B cell (primary cell): Measurements from ENCODE around the gene ZSCAN21. TPM values are rescaled to one million over a fixed set of nuclear protein-coding genes. Genes with fewer than 3 reads are reported as not detected.
A peak's percentile ranks its signal among the peaks of the same experiment; 100 is the strongest.

Experiments
- ATAC-seq: fragments of 200-7000 bp; cut with Tn5 transposase; one replicate; pipeline ENCODE4 v1.10.0; 2021; ENCODE audit warnings: low read depth, mild to moderate bottlenecking, moderate number of reproducible peaks, moderate library complexity
- CTCF ChIA-PET: fragments of 350-600 bp; sonication (Branson Sonifier 250); formaldehyde crosslinking; loops from one replicate; lab custom pipeline; 2021; ENCODE audit warnings: antibody characterized with exemption, inconsistent platforms; lab: Charles Lee
- POLR2A ChIA-PET: fragments of 350-600 bp; sonication (Branson Sonifier 250); formaldehyde crosslinking; loops from one replicate; lab custom pipeline; 2021; ENCODE audit warnings: antibody characterized with exemption; lab: Charles Lee
- DNase-seq: peaks from one replicate; pipeline ENCODE4 v3.0.0; 2013
- H2AFZ ChIP-seq: 2 replicates; pipeline ENCODE4 v1.6.1; 2012; ENCODE audit warnings: mild to moderate bottlenecking, low read depth, low read length; ENCODE audit not compliant: insufficient read depth, poor library complexity, severe bottlenecking
- H3K27ac ChIP-seq, 2 donors: 1 replicate in 1 of 2; 2 replicates in 1 of 2; pipeline ENCODE4 v1.5.1; 2012 to 2013; ENCODE audit warnings: low read length in 2 of 2, mild to moderate bottlenecking in 2 of 2, moderate library complexity in 1 of 2
- H3K27me3 ChIP-seq, 4 experiments: fragments of 200-600 bp in 1 of 4; sonication (generic) in 1 of 4; replicated peaks in 1 of 4; 1 replicate in 2 of 4; 2 replicates in 2 of 4; pipeline versions ENCODE4 v1.6.1 to v1.7.0; 2013 to 2016; ENCODE audit warnings: low read length in 3 of 4, mild to moderate bottlenecking in 2 of 4, mixed read lengths in 1 of 4, moderate library complexity in 1 of 4; ENCODE audit not compliant: insufficient read depth in 4 of 4, control insufficient read depth in 3 of 4; ENCODE audit errors: control extremely low read depth in 1 of 4
- H3K36me3 ChIP-seq, 2 experiments: replicated peaks in 1 of 2; 1 replicate in 1 of 2; 2 replicates in 1 of 2; pipeline versions ENCODE4 v1.6.1 to v1.7.1; 2013; ENCODE audit warnings: low read length in 1 of 2; ENCODE audit not compliant: insufficient read depth in 2 of 2, control insufficient read depth in 1 of 2; ENCODE audit errors: control extremely low read depth in 1 of 2, extremely low read depth in 1 of 2
- H3K4me1 ChIP-seq, 2 donors: fragments of 200-600 bp in 1 of 2; sonication (generic) in 1 of 2; 1 replicate in 1 of 2; 2 replicates in 1 of 2; pipeline versions ENCODE4 v1.5.1 to v1.6.1; 2013 to 2017; ENCODE audit warnings: low read length in 2 of 2; ENCODE audit not compliant: control insufficient read depth in 2 of 2, insufficient read depth in 2 of 2
- H3K4me2 ChIP-seq: replicated peaks from 2 replicates; pipeline ENCODE3; 2012; ENCODE audit warnings: mild to moderate bottlenecking, low read depth, low read length; ENCODE audit not compliant: poor library complexity, severe bottlenecking
- H3K4me3 ChIP-seq, 5 experiments: fragments of 200-600 bp in 1 of 5; sonication (generic) in 1 of 5; 1 replicate in 3 of 5; 2 replicates in 2 of 5; pipeline versions ENCODE4 v1.5.1 to v1.7.0; 2011 to 2016; ENCODE audit warnings: low read length in 4 of 5, mild to moderate bottlenecking in 4 of 5, low read depth in 2 of 5, control low read depth in 1 of 5, moderate library complexity in 1 of 5; ENCODE audit not compliant: insufficient read depth in 1 of 5; ENCODE audit errors: control extremely low read depth in 1 of 5, extremely low read depth in 1 of 5
- H3K79me2 ChIP-seq: fragments of 200-600 bp; sonication (generic); one replicate; pipeline ENCODE4 v1.6.0; 2016; ENCODE audit warnings: low read length; ENCODE audit not compliant: control insufficient read depth, insufficient read depth
- H3K9ac ChIP-seq: fragments of 200-600 bp; sonication (generic); 2 replicates; pipeline ENCODE4 v1.6.1; 2017; ENCODE audit warnings: mild to moderate bottlenecking, low read length, moderate library complexity
- H3K9me3 ChIP-seq, 3 donors: one replicate each; pipeline versions ENCODE4 v1.6.1 to v1.7.1; 2013; ENCODE audit warnings: low read length in 2 of 3; ENCODE audit not compliant: control insufficient read depth in 2 of 3, insufficient read depth in 1 of 3; ENCODE audit errors: control extremely low read depth in 1 of 3
- H4K20me1 ChIP-seq: 2 replicates; pipeline ENCODE4 v1.6.0; 2012; ENCODE audit warnings: mild to moderate bottlenecking, low read length; ENCODE audit not compliant: insufficient read depth, control insufficient read depth, poor library complexity, severe bottlenecking
- H3K27ac Mint-ChIP-seq: one replicate; pipeline ENCODE4 v1.8.0; 2021; ENCODE audit warnings: mixed read lengths
- H3K27me3 Mint-ChIP-seq: one replicate; pipeline ENCODE4 v1.8.0; 2021; ENCODE audit warnings: mixed read lengths
- H3K4me1 Mint-ChIP-seq: one replicate; pipeline ENCODE4 v1.8.0; 2021; ENCODE audit warnings: mixed read lengths
- H3K4me3 Mint-ChIP-seq: one replicate; pipeline ENCODE4 v1.8.0; 2021; ENCODE audit warnings: mixed read lengths
- H3K9me3 Mint-ChIP-seq: one replicate; pipeline ENCODE4 v1.8.0; 2022; ENCODE audit warnings: mixed read lengths; ENCODE audit not compliant: insufficient read depth
- CTCF ChIP-seq: fragments of 200-600 bp; IDR thresholded peaks from one replicate; pipeline ENCODE4 v1.8.0; 2022; ENCODE audit warnings: antibody characterized with exemption, mild to moderate bottlenecking
- EZH2 ChIP-seq: IDR thresholded peaks from 2 replicates; pipeline ENCODE4 v1.6.1; 2012; ENCODE audit warnings: borderline replicate concordance, low read depth, mild to moderate bottlenecking, moderate library complexity, low read length; ENCODE audit not compliant: insufficient read depth, poor library complexity, severe bottlenecking
- WGBS: methylation state at CpG from one replicate; pipeline ENCODE4 v1.1.5; 2013; ENCODE audit warnings: missing lambda C conversion rate; ENCODE audit not compliant: insufficient coverage; 5-methylcytosine and 5-hydroxymethylcytosine counted together
- intact Hi-C: fragments of 100-400 bp; cut with micrococcal nuclease; formaldehyde crosslinking; loops from one replicate; pipeline ENCODE4 v1.10.0; 2022
- polyA plus RNA-seq: library from polyadenylated mRNA; depleted of rRNA; stranded (reverse); fragments of >200 nt; gene quantifications from 2 replicates; pipeline ENCODE4 v1.2.3, GENCODE V29; 2012
- total RNA-seq, 2 donors: library from RNA; stranded (reverse); fragments of 120-200 nt in 1 of 2; gene quantifications; 1 replicate in 1 of 2; 2 replicates in 1 of 2; pipeline versions ENCODE4 v1.2.3 to v1.2.4, GENCODE V29; 2013 to 2022

Gene ZSCAN21
- total and polyA plus RNA-seq, 2 donors (not counting 1 experiment from before 2014, with no cell fraction given), result 6.7 to 13.2 TPM

- Histone ChIP-seq H4K20me1 (peaks cover 29% of the 10 kb centered on the region), H3K9me3 (no peaks in the 10 kb centered on the region), H3K27ac (no peak overlapping the region), H3K9ac (no peak overlapping the region), H3K4me3 (no peak overlapping the region), H2AFZ (no peak overlapping the region), H3K4me2 (no peak overlapping the region), H3K79me2 (peaks cover 29% of the 10 kb centered on the region), H3K27me3 (no peaks in the 10 kb centered on the region), H3K36me3 (peaks cover 10 to 38% of the 10 kb centered on the region in 2 experiments), H3K4me1 (peaks cover 16 to 24% of the 10 kb centered on the region in 2 donors)
- intact Hi-C loops, result no loop called here
- no peak for DNase-seq
- no peak for ATAC-seq
- Mint-ChIP-seq H3K9me3 (no peaks in the 10 kb centered on the region), H3K27ac (peak overlapping the region; percentile 53), H3K4me1 (peaks cover 32% of the 10 kb centered on the region), H3K4me3 (peak overlapping the region; percentile 61), H3K27me3 (no peaks in the 10 kb centered on the region)
- no peak for TF ChIP-seq CTCF
- no peak for TF ChIP-seq EZH2
- ChIA-PET CTCF (interaction anchor here (0.7 kb wide), 1 partner anchor 775 kb away, joined by 3 read pairs; no protein-coding TSS in a partner anchor), POLR2A (no interaction called here)
- 98% methylated on average over 5 of the region's 7 CpGs for WGBS
Measured at GRCh38 chr7:100079024-100079560, 29.5 kb downstream of the ZSCAN21 start.

DNA sequence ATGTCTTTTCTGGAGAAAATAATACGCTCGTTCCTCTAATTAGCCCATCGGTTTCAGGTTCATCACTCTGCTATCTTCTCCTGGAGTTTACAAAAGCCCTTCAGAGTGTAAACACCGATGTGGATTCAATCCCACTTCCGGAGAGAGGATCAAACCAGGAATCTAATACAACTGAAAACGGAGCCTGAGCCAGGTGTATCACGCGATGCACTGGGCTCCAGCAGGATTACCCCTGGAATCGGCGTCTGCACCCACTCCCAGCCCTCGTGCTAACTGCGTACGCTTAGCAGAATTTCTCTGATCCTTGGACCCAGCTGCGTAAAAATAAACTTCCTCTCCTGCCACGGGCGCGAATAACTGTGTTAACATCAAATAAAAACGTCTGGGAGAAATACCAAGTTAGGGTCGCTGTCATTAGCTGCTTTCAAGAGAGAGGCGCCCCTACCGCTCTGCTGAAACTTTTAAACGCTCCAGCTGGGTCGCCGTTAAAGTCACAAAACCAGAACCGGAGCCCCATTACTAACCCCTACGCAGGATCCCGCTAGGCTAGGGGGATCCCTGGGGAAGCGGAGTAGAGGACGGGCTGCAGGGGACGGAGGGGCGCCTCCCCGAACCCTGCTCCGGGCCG lies 31.4 kb downstream of the ZSCAN21 start:
- H4K20me1 ChIP-seq, result peaks cover 29% of the 10 kb centered on the region
- peak overlapping the region; percentile 86 for H3K4me3 Mint-ChIP-seq
- peaks cover 32% of the 10 kb centered on the region for H3K4me1 Mint-ChIP-seq
- H3K9ac ChIP-seq, result peak overlapping the region; percentile 73
- ATAC-seq (no peak), DNase-seq (no peak)
- H3K9me3 Mint-ChIP-seq, result no peaks in the 10 kb centered on the region
- peak overlapping the region; percentile 71 for H3K27ac Mint-ChIP-seq
- ChIA-PET POLR2A (interaction anchor here (1.1 to 2.1 kb wide), 3 partner anchors 20 to 31 kb away, joined by 4 to 11 read pairs (median 8); partner anchors contain the start of genes AP4M1, MCM7 and ZSCAN21), CTCF (interaction anchor here (0.6 kb wide), 1 partner anchor 36 kb away, joined by 4 read pairs; no protein-coding TSS in a partner anchor)
- H3K27me3 ChIP-seq, result no peaks in the 10 kb centered on the region
- 3% methylated on average over 34 of the region's 34 CpGs for WGBS
- H2AFZ ChIP-seq, result peak overlapping the region; percentile 67
- H3K4me3 ChIP-seq, result peak overlapping the region; percentile 70 to 84 (median 79)
- H3K27me3 Mint-ChIP-seq, result no peaks in the 10 kb centered on the region
- H3K27ac ChIP-seq, result peak overlapping the region; percentile 45 to 91
- TF ChIP-seq CTCF (no peak), EZH2 (no peak)
- H3K9me3 ChIP-seq, result no peaks in the 10 kb centered on the region
- H3K4me1 ChIP-seq, result peaks cover 16 to 24% of the 10 kb centered on the region in 2 donors
- intact Hi-C loops, result loop anchor here (1.0 to 10.0 kb wide), 10 partner anchors 8 to 594 kb away; partner anchors contain the start of genes FBXO24, GNB2, GPC2 and LRCH4
- peaks cover 3 to 20% of the 10 kb centered on the region in 2 experiments for H3K36me3 ChIP-seq
- peak overlapping the region; percentile 72 for H3K4me2 ChIP-seq
- H3K79me2 ChIP-seq, result peaks cover 29% of the 10 kb centered on the region
